B cell (primary cell): ENCODE data around the gene ADCY10. TPM values are rescaled to one million over a fixed set of nuclear protein-coding genes. Genes with fewer than 3 reads are reported as not detected.

ENCODE experiments used
- ATAC-seq: fragments of 200-7000 bp; cut with Tn5 transposase; one replicate; pipeline ENCODE4 v1.10.0; 2021; ENCODE audit warnings: low read depth, mild to moderate bottlenecking, moderate number of reproducible peaks, moderate library complexity
- CTCF ChIA-PET: fragments of 350-600 bp; sonication (Branson Sonifier 250); formaldehyde crosslinking; loops from one replicate; lab custom pipeline; 2021; ENCODE audit warnings: antibody characterized with exemption, inconsistent platforms; lab: Charles Lee
- POLR2A ChIA-PET: fragments of 350-600 bp; sonication (Branson Sonifier 250); formaldehyde crosslinking; loops from one replicate; lab custom pipeline; 2021; ENCODE audit warnings: antibody characterized with exemption; lab: Charles Lee
- DNase-seq: peaks from one replicate; pipeline ENCODE4 v3.0.0; 2013
- H2AFZ ChIP-seq: 2 replicates; pipeline ENCODE4 v1.6.1; 2012; ENCODE audit warnings: mild to moderate bottlenecking, low read depth, low read length; ENCODE audit not compliant: insufficient read depth, poor library complexity, severe bottlenecking
- H3K27ac ChIP-seq, 2 donors: 1 replicate in 1 of 2; 2 replicates in 1 of 2; pipeline ENCODE4 v1.5.1; 2012 to 2013; ENCODE audit warnings: low read length in 2 of 2, mild to moderate bottlenecking in 2 of 2, moderate library complexity in 1 of 2
- H3K27me3 ChIP-seq, 4 experiments: fragments of 200-600 bp in 1 of 4; sonication (generic) in 1 of 4; replicated peaks in 1 of 4; 1 replicate in 2 of 4; 2 replicates in 2 of 4; pipeline versions ENCODE4 v1.6.1 to v1.7.0; 2013 to 2016; ENCODE audit warnings: low read length in 3 of 4, mild to moderate bottlenecking in 2 of 4, mixed read lengths in 1 of 4, moderate library complexity in 1 of 4; ENCODE audit not compliant: insufficient read depth in 4 of 4, control insufficient read depth in 3 of 4; ENCODE audit errors: control extremely low read depth in 1 of 4
- H3K36me3 ChIP-seq, 2 experiments: replicated peaks in 1 of 2; 1 replicate in 1 of 2; 2 replicates in 1 of 2; pipeline versions ENCODE4 v1.6.1 to v1.7.1; 2013; ENCODE audit warnings: low read length in 1 of 2; ENCODE audit not compliant: insufficient read depth in 2 of 2, control insufficient read depth in 1 of 2; ENCODE audit errors: control extremely low read depth in 1 of 2, extremely low read depth in 1 of 2
- H3K4me1 ChIP-seq, 2 donors: fragments of 200-600 bp in 1 of 2; sonication (generic) in 1 of 2; 1 replicate in 1 of 2; 2 replicates in 1 of 2; pipeline versions ENCODE4 v1.5.1 to v1.6.1; 2013 to 2017; ENCODE audit warnings: low read length in 2 of 2; ENCODE audit not compliant: control insufficient read depth in 2 of 2, insufficient read depth in 2 of 2
- H3K4me2 ChIP-seq: replicated peaks from 2 replicates; pipeline ENCODE3; 2012; ENCODE audit warnings: mild to moderate bottlenecking, low read depth, low read length; ENCODE audit not compliant: poor library complexity, severe bottlenecking
- H3K4me3 ChIP-seq, 5 experiments: fragments of 200-600 bp in 1 of 5; sonication (generic) in 1 of 5; 1 replicate in 3 of 5; 2 replicates in 2 of 5; pipeline versions ENCODE4 v1.5.1 to v1.7.0; 2011 to 2016; ENCODE audit warnings: low read length in 4 of 5, mild to moderate bottlenecking in 4 of 5, low read depth in 2 of 5, control low read depth in 1 of 5, moderate library complexity in 1 of 5; ENCODE audit not compliant: insufficient read depth in 1 of 5; ENCODE audit errors: control extremely low read depth in 1 of 5, extremely low read depth in 1 of 5
- H3K79me2 ChIP-seq: fragments of 200-600 bp; sonication (generic); one replicate; pipeline ENCODE4 v1.6.0; 2016; ENCODE audit warnings: low read length; ENCODE audit not compliant: control insufficient read depth, insufficient read depth
- H3K9ac ChIP-seq: fragments of 200-600 bp; sonication (generic); 2 replicates; pipeline ENCODE4 v1.6.1; 2017; ENCODE audit warnings: mild to moderate bottlenecking, low read length, moderate library complexity
- H3K9me3 ChIP-seq, 3 donors: one replicate each; pipeline versions ENCODE4 v1.6.1 to v1.7.1; 2013; ENCODE audit warnings: low read length in 2 of 3; ENCODE audit not compliant: control insufficient read depth in 2 of 3, insufficient read depth in 1 of 3; ENCODE audit errors: control extremely low read depth in 1 of 3
- H4K20me1 ChIP-seq: 2 replicates; pipeline ENCODE4 v1.6.0; 2012; ENCODE audit warnings: mild to moderate bottlenecking, low read length; ENCODE audit not compliant: insufficient read depth, control insufficient read depth, poor library complexity, severe bottlenecking
- H3K27ac Mint-ChIP-seq: one replicate; pipeline ENCODE4 v1.8.0; 2021; ENCODE audit warnings: mixed read lengths
- H3K27me3 Mint-ChIP-seq: one replicate; pipeline ENCODE4 v1.8.0; 2021; ENCODE audit warnings: mixed read lengths
- H3K4me1 Mint-ChIP-seq: one replicate; pipeline ENCODE4 v1.8.0; 2021; ENCODE audit warnings: mixed read lengths
- H3K4me3 Mint-ChIP-seq: one replicate; pipeline ENCODE4 v1.8.0; 2021; ENCODE audit warnings: mixed read lengths
- H3K9me3 Mint-ChIP-seq: one replicate; pipeline ENCODE4 v1.8.0; 2022; ENCODE audit warnings: mixed read lengths; ENCODE audit not compliant: insufficient read depth
- CTCF ChIP-seq: fragments of 200-600 bp; IDR thresholded peaks from one replicate; pipeline ENCODE4 v1.8.0; 2022; ENCODE audit warnings: antibody characterized with exemption, mild to moderate bottlenecking
- EZH2 ChIP-seq: IDR thresholded peaks from 2 replicates; pipeline ENCODE4 v1.6.1; 2012; ENCODE audit warnings: borderline replicate concordance, low read depth, mild to moderate bottlenecking, moderate library complexity, low read length; ENCODE audit not compliant: insufficient read depth, poor library complexity, severe bottlenecking
- WGBS: methylation state at CpG from one replicate; pipeline ENCODE4 v1.1.5; 2013; ENCODE audit warnings: missing lambda C conversion rate; ENCODE audit not compliant: insufficient coverage; 5-methylcytosine and 5-hydroxymethylcytosine counted together
- intact Hi-C: fragments of 100-400 bp; cut with micrococcal nuclease; formaldehyde crosslinking; loops from one replicate; pipeline ENCODE4 v1.10.0; 2022
- polyA plus RNA-seq: library from polyadenylated mRNA; depleted of rRNA; stranded (reverse); fragments of >200 nt; gene quantifications from 2 replicates; pipeline ENCODE4 v1.2.3, GENCODE V29; 2012
- total RNA-seq, 2 donors: library from RNA; stranded (reverse); fragments of 120-200 nt in 1 of 2; gene quantifications; 1 replicate in 1 of 2; 2 replicates in 1 of 2; pipeline versions ENCODE4 v1.2.3 to v1.2.4, GENCODE V29; 2013 to 2022

Gene ADCY10
- total and polyA plus RNA-seq, 2 donors (not counting 1 experiment from before 2014, with no cell fraction given): 0.15 TPM; not detected in 1

GRCh38 chr1:167926486-167926997 lies 12.6 kb upstream of the ADCY10 start:
- POLR2A ChIA-PET: no interaction called here
- Histone ChIP-seq H3K27ac (no peak overlapping the region), H3K4me1 (peaks cover 0 to 4% of the 10 kb centered on the region in 2 donors), H3K9ac (no peak overlapping the region), H3K9me3 (no peaks in the 10 kb centered on the region), H3K4me2 (no peak overlapping the region), H3K27me3 (no peaks in the 10 kb centered on the region), H3K36me3 (peaks cover 2 to 5% of the 10 kb centered on the region in 2 experiments), H4K20me1 (peaks cover 8% of the 10 kb centered on the region), H3K79me2 (peaks cover 51% of the 10 kb centered on the region), H3K4me3 (no peak overlapping the region), H2AFZ (no peak overlapping the region)
- DNase-seq (no peak), ATAC-seq (no peak)
- TF ChIP-seq EZH2 (no peak), CTCF (no peak)
- Mint-ChIP-seq H3K9me3 (no peaks in the 10 kb centered on the region), H3K4me3 (no peak overlapping the region), H3K27ac (no peak overlapping the region), H3K4me1 (peaks cover 20% of the 10 kb centered on the region), H3K27me3 (no peaks in the 10 kb centered on the region)
- intact Hi-C loops: no loop called here
- CTCF ChIA-PET: interaction anchor here (1.0 kb wide), 1 partner anchor 156 kb away, joined by 3 read pairs; no protein-coding TSS in a partner anchor
- WGBS: 96% methylated on average over 5 of the region's 6 CpGs

GRCh38 chr1:167924543-167925231 lies 10.8 kb upstream of the ADCY10 start:
- Mint-ChIP-seq H3K9me3 (no peaks in the 10 kb centered on the region), H3K4me1 (peaks cover 18% of the 10 kb centered on the region), H3K27me3 (no peaks in the 10 kb centered on the region), H3K4me3 (no peak overlapping the region), H3K27ac (no peak overlapping the region)
- DNase-seq (no peak), ATAC-seq (no peak)
- no peak overlapping the region for H2AFZ ChIP-seq
- peaks cover 2 to 5% of the 10 kb centered on the region in 2 experiments for H3K36me3 ChIP-seq
- no peak overlapping the region for H3K4me2 ChIP-seq
- TF ChIP-seq CTCF: no peak
- TF ChIP-seq EZH2: no peak
- H3K4me1 ChIP-seq: peaks cover 0 to 4% of the 10 kb centered on the region in 2 donors
- H3K9me3 ChIP-seq: no peaks in the 10 kb centered on the region
- no peaks in the 10 kb centered on the region for H3K27me3 ChIP-seq
- H3K9ac ChIP-seq: no peak overlapping the region
- H3K79me2 ChIP-seq: peaks cover 35% of the 10 kb centered on the region
- no peak overlapping the region for H3K27ac ChIP-seq
- ChIA-PET CTCF (no interaction called here), POLR2A (interaction anchor here (0.6 kb wide), 1 partner anchor 266 kb away, joined by 3 read pairs; no protein-coding TSS in a partner anchor)
- H3K4me3 ChIP-seq: no peak overlapping the region
- H4K20me1 ChIP-seq: peaks cover 8% of the 10 kb centered on the region
- WGBS: 100% methylated on average over 1 of the region's 2 CpGs
- intact Hi-C loops: no loop called here
